Choroid plexus epithelial cell (primary cell): Measurements from ENCODE around the gene TGFBR2.

Experiments used
- DNase-seq: peaks from one replicate; pipeline ENCODE4 v3.0.0-alpha.2; 2010; ENCODE audit warnings: low read depth
- H3K4me3 ChIP-seq: 2 replicates; pipeline ENCODE4 v1.5.1; 2011; ENCODE audit warnings: low read depth, mild to moderate bottlenecking, control low read depth, low read length, moderate library complexity
- CTCF ChIP-seq: conservative IDR thresholded peaks from 2 replicates; pipeline ENCODE4 v1.5.1; 2011; ENCODE audit warnings: low read depth, mild to moderate bottlenecking, control low read depth, inconsistent platforms, low read length, moderate library complexity

The TGFBR2 gene

GRCh38 chr3:30687930-30688570, 81.6 kb downstream of the TGFBR2 start:
- no peak for TF ChIP-seq CTCF
- no peak for DNase-seq
- H3K4me3 ChIP-seq = no peak overlapping the region

- TF ChIP-seq CTCF = no peak
- H3K4me3 ChIP-seq = no peak overlapping the region
- peak; percentile 44 for DNase-seq
These were observed 82.6 kb downstream of the TGFBR2 start for GRCh38 chr3:30688776-30689641.

GRCh38 chr3:30690199-30690598, 83.8 kb downstream of the TGFBR2 start:
- no peak overlapping the region for H3K4me3 ChIP-seq
- TF ChIP-seq CTCF = no peak

GRCh38 chr3:30691249-30691880, 85.0 kb downstream of the TGFBR2 start:
- no peak overlapping the region for H3K4me3 ChIP-seq
- TF ChIP-seq CTCF = no peak
- DNase-seq = no peak

More at GRCh38 chr3:30690199-30690598, 83.8 kb downstream of the TGFBR2 start:
- DNase-seq = no peak

GRCh38 chr3:30691944-30692343, 85.5 kb downstream of the TGFBR2 start:
- no peak for DNase-seq
- H3K4me3 ChIP-seq = no peak overlapping the region
- TF ChIP-seq CTCF = no peak

- DNase-seq = no peak
- H3K4me3 ChIP-seq = no peak overlapping the region
- no peak for TF ChIP-seq CTCF
These were observed 86.2 kb downstream of the TGFBR2 start for GRCh38 chr3:30692498-30693130.
